ENCODE results near the gene STYXL1.

DNA sequence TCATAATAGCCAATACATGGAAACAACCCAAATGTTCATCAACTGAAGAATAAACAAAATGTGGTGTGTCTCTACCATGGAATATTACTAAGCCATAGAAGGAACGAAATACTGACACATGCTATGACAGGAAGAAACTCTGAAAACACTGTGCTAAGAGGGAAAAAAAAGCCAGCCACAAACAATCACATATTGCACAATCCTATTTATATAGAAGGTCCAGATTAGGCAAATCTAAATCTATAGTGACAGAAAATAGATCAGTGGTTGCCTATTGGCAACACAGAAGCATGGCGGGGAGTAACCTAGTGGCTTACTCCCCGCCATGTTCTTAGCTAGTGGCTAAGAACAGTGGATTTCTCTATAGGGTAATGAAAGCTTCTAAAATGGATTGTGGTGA lies 48.1 kb upstream of the STYXL1 start:
- TF ChIP-seq, protein P1, sequence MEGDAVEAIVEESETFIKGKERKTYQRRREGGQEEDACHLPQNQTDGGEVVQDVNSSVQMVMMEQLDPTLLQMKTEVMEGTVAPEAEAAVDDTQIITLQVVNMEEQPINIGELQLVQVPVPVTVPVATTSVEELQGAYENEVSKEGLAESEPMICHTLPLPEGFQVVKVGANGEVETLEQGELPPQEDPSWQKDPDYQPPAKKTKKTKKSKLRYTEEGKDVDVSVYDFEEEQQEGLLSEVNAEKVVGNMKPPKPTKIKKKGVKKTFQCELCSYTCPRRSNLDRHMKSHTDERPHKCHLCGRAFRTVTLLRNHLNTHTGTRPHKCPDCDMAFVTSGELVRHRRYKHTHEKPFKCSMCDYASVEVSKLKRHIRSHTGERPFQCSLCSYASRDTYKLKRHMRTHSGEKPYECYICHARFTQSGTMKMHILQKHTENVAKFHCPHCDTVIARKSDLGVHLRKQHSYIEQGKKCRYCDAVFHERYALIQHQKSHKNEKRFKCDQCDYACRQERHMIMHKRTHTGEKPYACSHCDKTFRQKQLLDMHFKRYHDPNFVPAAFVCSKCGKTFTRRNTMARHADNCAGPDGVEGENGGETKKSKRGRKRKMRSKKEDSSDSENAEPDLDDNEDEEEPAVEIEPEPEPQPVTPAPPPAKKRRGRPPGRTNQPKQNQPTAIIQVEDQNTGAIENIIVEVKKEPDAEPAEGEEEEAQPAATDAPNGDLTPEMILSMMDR (IDR thresholded peaks at IDR 0.05), result no peak
- TF ChIP-seq POLR2A (IDR thresholded peaks at IDR 0.05), result no peak
- TF ChIP-seq POLR2AphosphoS5 (IDR thresholded peaks at IDR 0.05), result no peak

Data from breast epithelium (tissue), 3 donors.